ENCODE results near the gene RFNG.

GRCh38 chr17:82034371-82035011 is 17.1 kb downstream of the RFNG start:
- TF ChIP-seq, protein P1, sequence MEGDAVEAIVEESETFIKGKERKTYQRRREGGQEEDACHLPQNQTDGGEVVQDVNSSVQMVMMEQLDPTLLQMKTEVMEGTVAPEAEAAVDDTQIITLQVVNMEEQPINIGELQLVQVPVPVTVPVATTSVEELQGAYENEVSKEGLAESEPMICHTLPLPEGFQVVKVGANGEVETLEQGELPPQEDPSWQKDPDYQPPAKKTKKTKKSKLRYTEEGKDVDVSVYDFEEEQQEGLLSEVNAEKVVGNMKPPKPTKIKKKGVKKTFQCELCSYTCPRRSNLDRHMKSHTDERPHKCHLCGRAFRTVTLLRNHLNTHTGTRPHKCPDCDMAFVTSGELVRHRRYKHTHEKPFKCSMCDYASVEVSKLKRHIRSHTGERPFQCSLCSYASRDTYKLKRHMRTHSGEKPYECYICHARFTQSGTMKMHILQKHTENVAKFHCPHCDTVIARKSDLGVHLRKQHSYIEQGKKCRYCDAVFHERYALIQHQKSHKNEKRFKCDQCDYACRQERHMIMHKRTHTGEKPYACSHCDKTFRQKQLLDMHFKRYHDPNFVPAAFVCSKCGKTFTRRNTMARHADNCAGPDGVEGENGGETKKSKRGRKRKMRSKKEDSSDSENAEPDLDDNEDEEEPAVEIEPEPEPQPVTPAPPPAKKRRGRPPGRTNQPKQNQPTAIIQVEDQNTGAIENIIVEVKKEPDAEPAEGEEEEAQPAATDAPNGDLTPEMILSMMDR (IDR thresholded peaks at IDR 0.05; ENCODE audit: low read depth, low read length, poor library complexity, severe bottlenecking) = no peak
- TF ChIP-seq EZH2phosphoT487 (IDR thresholded peaks at IDR 0.05; ENCODE audit: borderline replicate concordance, low read length) = no peak
